ENCODE measurements around the gene PHYKPL.

The PHYKPL gene

DNA sequence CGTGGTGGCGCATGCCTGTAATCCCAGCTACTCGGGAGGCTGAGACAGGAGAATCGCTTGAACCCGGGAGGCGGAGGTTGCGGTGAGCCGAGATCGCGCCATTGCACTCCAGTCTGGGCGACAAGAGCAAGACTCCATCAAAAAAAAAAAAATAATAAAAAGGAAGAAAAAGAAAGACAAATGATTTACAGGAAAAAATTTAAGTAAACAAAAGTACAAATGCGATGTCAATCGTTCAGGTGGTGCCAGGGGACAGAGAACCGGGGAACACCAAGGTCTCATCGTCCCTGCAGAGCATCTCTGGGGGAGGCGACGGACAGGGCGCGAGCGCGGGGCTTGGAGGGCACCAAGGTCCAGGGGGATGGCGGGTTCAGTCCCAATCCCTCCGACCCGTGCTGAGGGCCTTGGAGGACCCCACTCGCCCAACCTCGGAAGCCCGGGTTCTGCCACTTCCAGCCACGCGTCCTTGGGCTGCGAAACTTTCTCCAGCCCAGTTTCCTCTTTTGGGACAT lies 28.9 kb downstream of the PHYKPL start:
- Histone ChIP-seq H3K9me3 (ENCODE audit: low read length) (no peaks in the 10 kb centered on the region), H3K9me2 (ENCODE audit: low read depth, low read length) (no peaks in the 10 kb centered on the region), H3K4me3 (ENCODE audit: low read depth, low read length, poor library complexity, severe bottlenecking) (peak overlapping the region; percentile 94), H3K4me1 (ENCODE audit: insufficient read depth, low read length, severe bottlenecking) (peaks cover 29% of the 10 kb centered on the region), H3K27ac (ENCODE audit: low read depth, low read length, poor library complexity, severe bottlenecking) (peak overlapping the region; percentile 9), H3K9ac (ENCODE audit: low read length) (peak overlapping the region; percentile 96), H4K20me1 (ENCODE audit: insufficient read depth, low read length) (0 out of 2 replicates have a peak, but pooled peaks cover 3% of the 10 kb centered on the region), H3F3A (ENCODE audit: insufficient read depth, low read length) (no peaks in the 10 kb centered on the region), H3K27me3 (ENCODE audit: insufficient read depth, low read length) (no peaks in the 10 kb centered on the region), H3K4me2 (ENCODE audit: low read length) (peak overlapping the region; percentile 78), H3K79me2 (ENCODE audit: insufficient read depth, low read length) (peaks cover 42% of the 10 kb centered on the region), H2AFZ (ENCODE audit: low read length) (no peak overlapping the region; the same call in 1 of the 2 replicates), H3K36me3 (ENCODE audit: insufficient read depth, low read length) (peaks cover 35% of the 10 kb centered on the region)
- TF ChIP-seq, protein P1, sequence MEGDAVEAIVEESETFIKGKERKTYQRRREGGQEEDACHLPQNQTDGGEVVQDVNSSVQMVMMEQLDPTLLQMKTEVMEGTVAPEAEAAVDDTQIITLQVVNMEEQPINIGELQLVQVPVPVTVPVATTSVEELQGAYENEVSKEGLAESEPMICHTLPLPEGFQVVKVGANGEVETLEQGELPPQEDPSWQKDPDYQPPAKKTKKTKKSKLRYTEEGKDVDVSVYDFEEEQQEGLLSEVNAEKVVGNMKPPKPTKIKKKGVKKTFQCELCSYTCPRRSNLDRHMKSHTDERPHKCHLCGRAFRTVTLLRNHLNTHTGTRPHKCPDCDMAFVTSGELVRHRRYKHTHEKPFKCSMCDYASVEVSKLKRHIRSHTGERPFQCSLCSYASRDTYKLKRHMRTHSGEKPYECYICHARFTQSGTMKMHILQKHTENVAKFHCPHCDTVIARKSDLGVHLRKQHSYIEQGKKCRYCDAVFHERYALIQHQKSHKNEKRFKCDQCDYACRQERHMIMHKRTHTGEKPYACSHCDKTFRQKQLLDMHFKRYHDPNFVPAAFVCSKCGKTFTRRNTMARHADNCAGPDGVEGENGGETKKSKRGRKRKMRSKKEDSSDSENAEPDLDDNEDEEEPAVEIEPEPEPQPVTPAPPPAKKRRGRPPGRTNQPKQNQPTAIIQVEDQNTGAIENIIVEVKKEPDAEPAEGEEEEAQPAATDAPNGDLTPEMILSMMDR (IDR thresholded peaks at IDR 0.05; ENCODE audit: low read length), result no peak
- no peak for TF ChIP-seq EZH2 (IDR thresholded peaks at IDR 0.05; ENCODE audit: borderline replicate concordance, low read length)

DNA sequence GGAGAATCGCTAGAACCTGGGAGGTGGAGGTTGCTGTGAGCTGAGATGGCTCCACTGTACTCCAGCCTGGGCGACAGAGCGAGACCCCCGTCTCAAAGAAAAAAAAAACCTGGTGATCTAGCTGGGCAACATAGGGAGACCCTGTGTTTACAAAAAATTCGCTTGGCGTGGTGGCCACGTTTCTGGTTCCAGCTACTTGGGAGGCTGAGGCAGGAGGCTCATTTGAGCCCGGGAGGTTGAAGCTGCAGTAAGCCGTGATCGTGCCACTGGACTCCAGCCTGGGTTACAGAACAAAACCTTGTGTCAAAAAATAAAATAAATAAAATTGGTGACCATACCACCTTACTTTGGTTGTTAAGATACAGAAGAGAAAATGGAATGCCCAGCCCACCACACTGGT lies 30.1 kb downstream of the PHYKPL start:
- Histone ChIP-seq H3K4me2 (ENCODE audit: low read length) (no peak overlapping the region), H3K27me3 (ENCODE audit: insufficient read depth, low read length) (no peaks in the 10 kb centered on the region), H3K4me1 (ENCODE audit: insufficient read depth, low read length, severe bottlenecking) (peaks cover 20% of the 10 kb centered on the region), H3K79me2 (ENCODE audit: insufficient read depth, low read length) (peaks cover 31% of the 10 kb centered on the region), H3F3A (ENCODE audit: insufficient read depth, low read length) (no peaks in the 10 kb centered on the region), H3K9ac (ENCODE audit: low read length) (no peak overlapping the region), H3K9me3 (ENCODE audit: low read length) (no peaks in the 10 kb centered on the region), H3K9me2 (ENCODE audit: low read depth, low read length) (no peaks in the 10 kb centered on the region), H3K36me3 (ENCODE audit: insufficient read depth, low read length) (peaks cover 23% of the 10 kb centered on the region), H4K20me1 (ENCODE audit: insufficient read depth, low read length) (0 out of 2 replicates have a peak, but pooled peaks cover 3% of the 10 kb centered on the region), H2AFZ (ENCODE audit: low read length) (no peak overlapping the region), H3K27ac (ENCODE audit: low read depth, low read length, poor library complexity, severe bottlenecking) (no peak overlapping the region), H3K4me3 (ENCODE audit: low read depth, low read length, poor library complexity, severe bottlenecking) (no peak overlapping the region)
- TF ChIP-seq EZH2 (IDR thresholded peaks at IDR 0.05; ENCODE audit: borderline replicate concordance, low read length), result no peak
- TF ChIP-seq, protein P1 (IDR thresholded peaks at IDR 0.05; ENCODE audit: low read length), result no peak

DNA sequence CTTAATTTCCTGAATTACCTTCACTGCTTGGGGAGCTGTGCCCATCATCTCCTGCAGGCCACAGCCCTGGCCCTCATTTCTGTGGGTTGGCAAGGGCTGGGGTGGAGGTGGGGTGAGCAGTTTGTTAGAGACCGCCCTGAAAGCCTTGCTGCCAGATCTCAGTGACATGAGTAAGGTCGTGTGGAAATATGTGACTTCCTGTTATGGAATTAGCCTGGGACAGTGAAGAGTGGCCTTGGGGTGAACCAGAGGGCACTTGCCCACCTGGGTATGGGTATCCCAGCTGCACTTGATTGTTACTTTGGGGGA lies 30.7 kb downstream of the PHYKPL start:
- Histone ChIP-seq H2AFZ (ENCODE audit: low read length) (no peak overlapping the region), H3K4me3 (ENCODE audit: low read depth, low read length, poor library complexity, severe bottlenecking) (no peak overlapping the region), H3K9me2 (ENCODE audit: low read depth, low read length) (no peaks in the 10 kb centered on the region), H3K36me3 (ENCODE audit: insufficient read depth, low read length) (peaks cover 17% of the 10 kb centered on the region), H4K20me1 (ENCODE audit: insufficient read depth, low read length) (0 out of 2 replicates have a peak, but pooled peaks cover 3% of the 10 kb centered on the region), H3K79me2 (ENCODE audit: insufficient read depth, low read length) (peaks cover 25% of the 10 kb centered on the region), H3F3A (ENCODE audit: insufficient read depth, low read length) (no peaks in the 10 kb centered on the region), H3K9me3 (ENCODE audit: low read length) (no peaks in the 10 kb centered on the region), H3K27me3 (ENCODE audit: insufficient read depth, low read length) (no peaks in the 10 kb centered on the region), H3K4me2 (ENCODE audit: low read length) (no peak overlapping the region), H3K4me1 (ENCODE audit: insufficient read depth, low read length, severe bottlenecking) (peaks cover 13% of the 10 kb centered on the region), H3K27ac (ENCODE audit: low read depth, low read length, poor library complexity, severe bottlenecking) (no peak overlapping the region), H3K9ac (ENCODE audit: low read length) (no peak overlapping the region)
- TF ChIP-seq, protein P1 (IDR thresholded peaks at IDR 0.05; ENCODE audit: low read length), result no peak
- no peak for TF ChIP-seq EZH2 (IDR thresholded peaks at IDR 0.05; ENCODE audit: borderline replicate concordance, low read length)
